WERI-Rb-1 (cell line): ENCODE results near the gene RAPGEF1.

Source experiments
- DNase-seq: peaks from one replicate; pipeline ENCODE4 v3.0.0-alpha.2; 2020
- H3K27ac ChIP-seq: fragments of 250-450 bp; sonication (Bioruptor Pico); 2 replicates; pipeline ENCODE4 v1.5.1; 2020; ENCODE audit warnings: mild to moderate bottlenecking, moderate library complexity
- H3K27me3 ChIP-seq: fragments of 250-450 bp; sonication (Bioruptor Pico); 2 replicates; pipeline ENCODE4 v1.5.1; 2021; ENCODE audit warnings: mild to moderate bottlenecking, low read depth, moderate library complexity; ENCODE audit not compliant: insufficient read depth, severe bottlenecking
- H3K36me3 ChIP-seq: fragments of 250-450 bp; sonication (Bioruptor Pico); 2 replicates; pipeline ENCODE4 v1.5.1; 2020; ENCODE audit warnings: mild to moderate bottlenecking, moderate library complexity
- H3K4me3 ChIP-seq: 2 replicates; pipeline ENCODE4 v1.5.1; 2011; ENCODE audit warnings: low read depth, mild to moderate bottlenecking, control low read depth, low read length
- H3K9me3 ChIP-seq: fragments of 250-450 bp; sonication (Bioruptor Pico); 2 replicates; pipeline ENCODE4 v1.5.1; 2021; ENCODE audit warnings: mild to moderate bottlenecking, moderate library complexity; ENCODE audit not compliant: severe bottlenecking
- CTCF ChIP-seq: IDR thresholded peaks from 2 replicates; pipeline ENCODE4 v1.5.1; 2011; ENCODE audit warnings: low read depth, mild to moderate bottlenecking, control low read depth, inconsistent platforms, low read length

Gene RAPGEF1

GRCh38 chr9:131635892-131636291 is 104.0 kb downstream of the RAPGEF1 start:
- no peak overlapping the region for H3K27ac ChIP-seq
- no peaks in the 10 kb centered on the region for H3K9me3 ChIP-seq
- no peak for DNase-seq
- no peak overlapping the region for H3K4me3 ChIP-seq
- H3K27me3 ChIP-seq, result no peaks in the 10 kb centered on the region
- peaks cover 34% of the 10 kb centered on the region for H3K36me3 ChIP-seq
- no peak for TF ChIP-seq CTCF

GRCh38 chr9:131635285-131635684 is 104.6 kb downstream of the RAPGEF1 start:
- no peak overlapping the region for H3K4me3 ChIP-seq
- H3K27me3 ChIP-seq, result no peaks in the 10 kb centered on the region
- no peak overlapping the region for H3K27ac ChIP-seq
- peaks cover 34% of the 10 kb centered on the region for H3K36me3 ChIP-seq
- H3K9me3 ChIP-seq, result no peaks in the 10 kb centered on the region
- no peak for DNase-seq
- TF ChIP-seq CTCF, result no peak

- no peak for TF ChIP-seq CTCF
Measured at GRCh38 chr9:131633491-131634031, 106.3 kb downstream of the RAPGEF1 start.

GRCh38 chr9:131631306-131631705 is 108.6 kb downstream of the RAPGEF1 start:
- Histone ChIP-seq H3K9me3 (no peaks in the 10 kb centered on the region), H3K27ac (no peak overlapping the region), H3K27me3 (no peaks in the 10 kb centered on the region), H3K36me3 (peaks cover 22% of the 10 kb centered on the region), H3K4me3 (no peak overlapping the region)
- no peak for DNase-seq
- no peak for TF ChIP-seq CTCF

More at GRCh38 chr9:131633491-131634031, 106.3 kb downstream of the RAPGEF1 start:
- H3K9me3 ChIP-seq, result no peaks in the 10 kb centered on the region
- no peak overlapping the region for H3K4me3 ChIP-seq
- H3K36me3 ChIP-seq, result peaks cover 34% of the 10 kb centered on the region
- no peak overlapping the region for H3K27ac ChIP-seq
- DNase-seq, result no peak
- no peaks in the 10 kb centered on the region for H3K27me3 ChIP-seq

GRCh38 chr9:131630205-131630831 is 109.6 kb downstream of the RAPGEF1 start:
- no peak for DNase-seq
- no peak overlapping the region for H3K4me3 ChIP-seq
- no peaks in the 10 kb centered on the region for H3K9me3 ChIP-seq
- peaks cover 25% of the 10 kb centered on the region for H3K36me3 ChIP-seq
- TF ChIP-seq CTCF, result no peak
- no peak overlapping the region for H3K27ac ChIP-seq
- H3K27me3 ChIP-seq, result no peaks in the 10 kb centered on the region

- no peak for DNase-seq
- H3K9me3 ChIP-seq, result no peaks in the 10 kb centered on the region
- H3K27ac ChIP-seq, result no peak overlapping the region
- no peak overlapping the region for H3K4me3 ChIP-seq
- no peaks in the 10 kb centered on the region for H3K27me3 ChIP-seq
- TF ChIP-seq CTCF, result no peak
- peaks cover 25% of the 10 kb centered on the region for H3K36me3 ChIP-seq
Measured at GRCh38 chr9:131629825-131630204, 110.1 kb downstream of the RAPGEF1 start.
